Stimulated activated CD4-positive, alpha-beta T cell treated with anti-CD3 and anti-CD28 coated beads, Interleukin-12 subunit alpha, Interleukin-12 subunit beta, amount 100 ng/mL, for 24 hours (primary cell): ENCODE measurements around the gene RADIL.
"Not testable (repeated sequence)": the region's sequence is repeated elsewhere in the genome, so short reads cannot be mapped to it uniquely, and the experiment has no call there.

Experiments used
- DNase-seq, 2 experiments: peaks; one replicate each; pipeline ENCODE4 v3.0.0-alpha.2; 2020; ENCODE audit warnings: low read depth in 2 of 2

Gene RADIL

DNA sequence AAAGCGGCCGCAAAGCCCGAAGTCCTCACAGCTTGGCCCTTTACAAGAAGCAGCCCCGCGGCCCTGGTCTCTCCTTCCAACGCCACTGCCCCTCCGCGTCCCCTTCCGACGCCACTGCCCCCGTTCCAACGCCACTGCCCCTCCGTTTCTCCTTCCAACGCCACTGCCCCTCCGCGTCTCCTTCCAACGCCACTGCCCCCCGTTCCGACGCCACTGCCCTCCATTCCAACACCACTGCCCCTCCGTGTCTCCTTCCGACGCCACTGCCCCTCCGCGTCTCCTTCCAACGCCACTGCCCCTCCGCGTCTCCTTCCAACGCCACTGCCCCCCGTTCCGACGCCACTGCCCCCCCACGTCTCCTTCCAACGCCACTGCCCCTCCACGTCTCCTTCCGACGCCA is 75.0 kb downstream of the RADIL start:
- DNase-seq = no peak

DNA sequence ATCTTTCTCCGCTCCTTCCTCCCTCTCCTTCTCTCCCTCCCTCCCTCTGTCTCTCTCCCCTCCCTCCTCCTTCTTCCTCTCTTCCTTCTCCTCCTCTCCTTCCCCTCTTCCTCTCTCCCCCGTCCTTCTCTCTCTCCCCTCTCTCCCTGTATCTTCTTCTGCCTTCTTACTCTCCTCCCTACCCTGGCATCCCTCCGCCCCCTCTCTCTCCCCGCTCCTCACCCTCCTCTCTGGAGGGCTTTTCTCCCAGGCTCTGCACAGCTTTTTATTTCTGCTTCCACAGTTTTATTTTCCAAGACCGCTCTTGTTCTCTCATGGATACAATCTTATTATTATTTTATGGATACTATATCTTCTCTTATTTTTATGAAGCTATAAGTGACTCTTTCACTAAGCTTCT is 75.5 kb downstream of the RADIL start:
- no peak for DNase-seq

DNA sequence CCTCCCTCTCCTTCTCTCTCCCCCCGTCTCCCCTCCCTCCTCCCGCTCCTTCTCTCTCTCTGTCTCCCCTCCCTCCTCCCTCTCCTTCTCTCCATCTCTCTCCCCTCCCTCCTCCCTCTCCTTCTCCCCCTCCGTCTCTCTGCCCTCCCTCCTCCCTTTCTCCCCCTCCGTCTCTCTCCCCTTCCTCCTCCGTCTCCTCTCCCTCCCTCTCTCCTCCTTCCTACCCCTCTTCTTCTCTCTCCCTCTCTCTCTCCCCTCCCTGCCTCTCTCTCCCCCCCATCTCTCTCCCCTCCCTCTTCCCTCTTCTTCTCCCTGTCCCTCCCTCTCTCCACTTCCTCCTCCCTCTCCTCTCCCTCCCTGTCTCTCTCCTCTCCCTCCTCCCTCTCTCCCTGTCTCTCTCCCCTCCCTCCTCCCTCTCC is 75.9 kb downstream of the RADIL start:
- DNase-seq = no peak

DNA sequence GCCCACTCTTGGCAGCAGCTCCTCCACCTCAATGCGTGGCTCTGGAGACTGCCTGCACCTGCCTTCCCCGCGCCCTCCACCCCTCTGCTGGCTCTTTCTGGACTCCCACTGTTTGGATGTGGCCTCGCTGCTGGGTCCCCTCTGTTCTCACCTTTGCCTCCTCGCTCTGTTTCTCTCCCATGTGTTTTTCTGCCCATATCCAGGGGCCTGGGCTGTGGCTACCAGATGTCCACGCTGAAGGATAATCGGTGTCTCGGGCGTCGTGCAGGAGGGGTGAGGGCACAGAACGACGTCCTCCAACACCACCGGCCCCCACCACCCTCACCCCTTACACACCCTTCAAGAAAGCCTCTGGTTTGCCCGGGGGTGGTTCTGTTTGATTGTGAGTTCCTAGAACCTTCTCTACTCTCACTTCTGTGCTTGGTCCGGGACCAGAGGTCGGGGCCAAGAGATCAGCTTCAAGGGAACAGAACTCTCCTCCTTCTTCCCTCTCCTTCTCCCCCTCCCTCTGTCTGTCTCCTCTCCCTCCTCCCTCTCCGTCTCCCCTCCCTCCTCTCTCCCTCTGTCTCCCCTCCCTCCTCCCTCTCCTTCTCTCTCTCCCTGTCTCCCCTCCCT is 76.4 kb downstream of the RADIL start:
- no peak for DNase-seq

DNA sequence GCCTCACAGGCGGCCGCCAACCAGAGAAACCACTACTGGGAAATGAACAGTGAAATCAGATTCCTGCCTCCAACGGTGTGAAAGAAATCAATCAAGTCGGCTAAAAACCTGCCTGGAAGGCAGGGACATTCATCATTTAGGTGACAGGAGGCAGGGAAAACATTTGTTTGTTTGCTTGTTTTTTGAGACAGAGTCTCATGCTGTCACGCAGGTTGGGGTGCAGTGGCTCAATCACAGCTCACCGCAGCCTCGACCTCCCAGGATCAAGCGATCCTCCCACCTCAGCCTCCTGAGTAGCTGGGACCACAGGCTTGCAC is 77.6 kb downstream of the RADIL start:
- no peak for DNase-seq

DNA sequence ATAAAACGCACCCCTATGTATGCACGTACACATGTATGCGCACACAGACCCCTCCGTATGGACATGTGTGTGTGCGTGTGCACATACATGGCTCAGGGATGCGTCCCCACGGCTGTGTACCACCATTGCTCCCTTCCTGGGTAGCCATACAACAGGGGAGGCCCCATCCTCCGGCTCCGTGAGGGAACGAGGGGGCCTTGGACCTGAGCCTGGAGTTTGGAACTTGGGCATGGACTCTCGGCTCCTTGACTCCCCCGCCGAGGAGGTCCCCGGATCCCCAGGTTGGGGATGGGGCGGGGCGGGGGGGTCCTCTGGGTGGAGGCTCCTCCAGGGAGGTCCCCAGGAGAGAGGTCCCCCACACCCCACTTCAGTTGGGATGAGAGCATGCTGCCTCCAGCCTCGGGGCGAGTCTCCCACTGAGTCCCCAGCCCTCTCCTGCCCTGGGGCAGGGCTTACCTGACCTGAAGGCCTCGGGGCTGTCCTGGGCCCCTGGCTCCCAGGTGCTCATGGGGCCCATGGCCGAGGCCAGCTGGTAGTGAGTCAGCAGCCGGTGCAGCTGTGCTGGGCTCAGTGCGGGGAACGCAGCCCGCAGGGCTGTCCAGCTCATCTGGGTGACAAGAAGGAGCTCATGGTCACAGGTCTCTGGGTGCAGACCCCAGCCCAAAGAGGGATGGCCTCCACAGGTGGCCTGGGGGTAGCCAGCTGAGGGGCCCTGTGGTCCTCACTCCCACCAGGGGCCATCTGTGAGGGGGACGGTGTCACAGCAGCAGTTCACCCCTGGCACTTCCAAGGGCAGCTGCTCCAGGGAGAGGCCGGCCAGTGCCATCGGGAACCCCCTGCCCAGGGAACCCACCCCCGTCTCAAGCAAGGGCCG is 78.2 kb downstream of the RADIL start:
- DNase-seq = no peak

DNA sequence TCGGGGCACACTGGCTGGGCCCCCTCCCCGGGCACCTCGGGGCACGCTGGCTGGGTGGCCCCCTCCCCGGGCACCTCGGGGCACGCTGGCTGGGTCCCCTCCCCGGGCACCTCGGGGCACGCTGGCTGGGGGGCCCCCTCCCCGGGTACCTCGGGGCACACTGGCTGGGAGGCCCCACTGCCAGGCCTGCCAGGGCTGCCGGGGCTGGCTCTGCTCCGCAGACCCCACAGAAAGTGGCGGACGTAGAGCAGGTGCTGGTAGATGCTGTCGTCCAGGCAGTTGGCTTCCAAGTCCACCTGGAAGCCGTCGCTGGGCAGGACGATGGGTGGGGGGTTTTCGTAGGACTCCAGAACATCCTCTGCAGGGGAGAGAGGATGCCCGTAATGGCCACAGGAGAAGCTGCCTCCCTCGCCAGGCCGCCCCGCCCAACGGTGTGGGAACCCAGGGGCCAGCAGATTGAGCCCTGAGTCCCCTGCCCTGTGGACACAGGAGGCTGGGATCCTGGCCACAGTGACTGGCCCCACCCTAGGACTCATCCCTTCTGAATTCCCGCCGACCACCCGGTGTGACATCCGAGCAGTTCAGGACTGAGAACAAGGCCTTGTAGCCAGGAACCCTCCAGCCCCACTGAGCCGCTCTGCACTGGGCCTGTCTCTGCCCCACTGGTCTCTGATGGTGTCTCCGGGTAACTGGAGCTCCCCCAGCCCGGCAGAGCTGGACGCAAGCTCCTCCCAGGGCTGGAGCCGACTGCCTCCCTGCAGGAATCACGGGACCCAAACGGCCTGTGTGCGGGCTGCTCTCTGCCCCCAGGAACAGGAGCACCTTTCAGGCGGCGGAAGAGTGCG is 79.9 kb downstream of the RADIL start:
- no peak for DNase-seq

DNA sequence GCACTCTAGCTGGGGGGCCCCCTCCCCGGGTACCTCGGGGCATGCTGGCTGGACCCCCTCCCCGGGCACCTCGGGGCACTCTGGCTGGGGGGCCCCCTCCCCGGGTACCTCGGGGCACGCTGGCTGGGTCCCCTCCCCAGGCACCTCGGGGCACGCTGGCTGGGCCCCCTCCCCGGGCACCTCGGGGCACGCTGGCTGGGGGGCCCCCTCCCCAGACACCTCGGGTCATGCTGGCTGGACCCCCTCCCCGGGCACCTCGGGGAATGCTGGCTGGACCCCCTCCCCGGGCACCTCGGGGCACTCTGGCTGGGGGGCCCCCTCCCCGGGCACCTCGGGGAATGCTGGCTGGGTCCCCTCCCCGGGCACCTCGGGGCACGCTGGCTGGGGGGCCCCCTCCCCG is 80.9 kb downstream of the RADIL start:
- DNase-seq = not testable (repeated sequence)

DNA sequence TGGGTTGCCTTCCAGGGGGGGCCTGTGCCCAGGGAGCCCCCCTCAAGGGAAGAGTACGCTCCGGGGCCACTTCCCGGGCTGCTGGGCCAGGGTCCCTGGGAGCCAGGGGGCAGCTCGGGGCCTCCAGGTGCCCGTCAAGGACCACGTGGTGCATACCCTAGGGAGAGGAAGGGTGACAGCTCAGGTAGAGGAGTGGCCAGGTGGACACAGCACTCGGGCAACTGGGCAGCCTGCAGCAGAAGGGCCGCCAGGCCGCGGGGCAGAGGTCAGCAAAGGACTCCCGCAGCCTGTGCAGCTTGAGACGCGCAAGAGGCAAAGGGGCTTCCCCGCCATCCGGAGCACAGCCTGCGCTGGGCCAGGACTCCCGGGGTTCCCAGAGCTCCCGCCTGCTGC is 81.7 kb downstream of the RADIL start:
- no peak for DNase-seq

DNA sequence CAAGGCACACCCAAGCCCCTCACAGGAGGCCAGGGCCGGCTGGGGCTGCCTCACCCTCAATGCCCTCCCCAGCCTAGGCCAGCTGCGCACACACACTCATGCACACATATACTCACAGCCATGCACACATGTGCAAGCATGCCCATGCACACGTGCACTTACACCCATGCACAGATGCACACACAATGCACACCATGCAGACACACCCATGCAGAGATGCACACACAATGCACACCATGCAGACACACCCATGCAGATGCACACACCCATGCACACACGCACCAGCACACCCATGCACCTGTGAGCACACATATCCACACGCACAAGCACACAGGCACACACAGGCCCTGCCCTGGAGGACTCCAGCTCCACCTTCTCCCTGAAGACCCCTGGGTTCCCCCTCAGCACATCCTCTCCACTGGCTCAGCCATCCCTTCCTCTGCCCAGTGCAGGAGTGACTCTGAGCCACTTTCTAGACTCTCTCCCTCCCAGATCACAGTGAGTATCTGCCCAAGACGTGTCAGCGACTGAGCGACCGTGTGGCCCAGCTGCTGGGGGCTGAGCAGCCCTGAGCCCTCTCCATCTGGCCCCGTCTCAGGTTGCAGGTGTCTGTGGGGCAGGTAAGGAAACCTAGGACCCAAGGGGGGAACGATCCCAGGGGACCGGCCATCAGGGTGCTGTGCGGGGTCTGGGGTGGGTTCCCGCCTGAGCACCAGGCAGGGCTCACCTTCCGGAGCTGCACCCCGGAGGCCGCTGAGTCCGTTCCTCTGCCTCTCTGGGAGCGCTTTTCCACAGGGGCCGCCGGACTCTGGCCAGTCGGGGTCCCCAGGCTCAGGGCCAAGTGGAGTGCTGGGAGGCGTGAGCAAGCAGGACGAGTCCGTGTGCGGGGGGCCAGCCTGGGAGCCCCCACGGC is 82.3 kb downstream of the RADIL start:
- no peak for DNase-seq

DNA sequence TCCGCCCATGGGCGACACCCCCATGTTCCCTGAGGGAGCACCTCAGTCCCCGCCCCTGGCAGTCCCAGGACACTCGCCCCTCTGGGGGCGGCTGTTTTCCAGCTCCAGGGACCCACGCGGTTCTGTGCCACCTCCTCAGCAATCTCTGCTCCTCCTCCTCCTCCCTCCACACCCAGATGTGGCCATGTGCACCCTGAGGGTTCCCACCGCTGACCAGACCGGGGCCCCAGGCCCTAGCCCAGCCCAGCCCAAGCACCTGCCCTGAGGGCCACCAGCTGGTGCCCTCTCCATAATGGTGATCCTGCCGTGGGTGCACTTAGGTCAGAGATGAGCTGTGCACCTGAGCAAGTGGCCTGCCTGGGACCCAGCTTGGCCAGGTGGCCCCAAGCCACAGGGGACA is 83.0 kb downstream of the RADIL start:
- DNase-seq = no peak

DNA sequence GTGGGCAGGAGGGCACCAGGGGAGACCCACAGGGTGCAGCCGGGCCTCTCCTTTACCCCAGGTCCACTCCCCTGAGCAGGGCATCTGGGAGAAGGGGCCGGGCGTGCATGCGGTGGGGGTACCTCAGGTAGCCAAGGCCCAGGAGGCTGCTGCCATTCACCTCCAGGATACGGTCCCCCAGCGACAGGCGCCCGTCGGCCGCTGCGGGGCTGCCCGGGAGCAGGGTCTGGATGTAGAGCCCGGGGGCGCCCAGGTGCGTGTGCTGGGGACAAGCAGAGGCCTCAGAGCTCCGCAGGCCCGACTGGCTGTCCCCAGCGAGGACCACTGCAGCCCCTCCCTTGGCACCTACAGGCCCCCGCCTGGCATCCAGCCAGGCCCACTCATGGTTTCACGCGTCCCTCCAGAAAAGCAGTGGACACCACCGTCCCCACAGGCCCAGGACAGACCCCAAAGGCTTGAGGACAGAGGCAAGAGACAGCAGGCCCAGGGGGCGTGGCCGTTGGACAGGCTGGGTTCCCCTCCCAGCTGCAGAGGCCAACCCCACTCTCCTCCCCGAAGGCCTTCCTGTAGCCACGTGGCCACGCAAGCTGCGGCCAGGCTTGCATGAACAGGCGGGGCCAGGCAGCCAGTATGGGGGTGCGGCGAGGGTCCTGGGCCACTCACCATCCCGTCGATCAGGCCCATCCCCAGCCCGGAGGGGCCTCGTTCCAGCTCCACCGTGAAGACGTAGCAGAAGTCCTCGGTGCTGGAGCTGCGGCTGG is 83.8 kb downstream of the RADIL start:
- no peak for DNase-seq

DNA sequence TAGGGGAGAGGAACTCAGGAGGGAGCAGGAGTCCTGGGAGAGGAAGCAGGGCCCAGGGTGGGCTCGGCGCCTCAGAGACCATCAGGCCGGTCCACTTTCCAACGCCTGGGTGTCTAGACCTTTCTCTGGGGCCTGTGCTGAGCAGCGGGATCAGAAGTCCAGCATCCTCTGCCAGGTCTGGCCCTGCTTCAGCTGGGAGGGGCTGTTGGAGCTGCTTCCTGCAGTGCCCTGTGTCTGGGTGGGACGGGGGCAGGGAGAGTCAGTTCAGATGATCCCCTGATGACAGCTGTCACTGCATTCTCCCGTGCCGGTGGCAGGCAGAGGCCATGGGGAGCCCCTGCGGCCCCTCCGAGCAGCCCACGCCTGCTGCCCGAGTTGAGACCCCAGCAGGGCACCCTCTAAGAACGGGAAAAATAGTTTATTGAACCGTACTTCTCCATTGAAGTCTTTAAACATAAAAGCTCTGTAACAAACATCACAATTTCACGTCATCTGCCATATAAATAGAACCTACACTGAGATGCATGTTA is 84.7 kb downstream of the RADIL start:
- no peak for DNase-seq

DNA sequence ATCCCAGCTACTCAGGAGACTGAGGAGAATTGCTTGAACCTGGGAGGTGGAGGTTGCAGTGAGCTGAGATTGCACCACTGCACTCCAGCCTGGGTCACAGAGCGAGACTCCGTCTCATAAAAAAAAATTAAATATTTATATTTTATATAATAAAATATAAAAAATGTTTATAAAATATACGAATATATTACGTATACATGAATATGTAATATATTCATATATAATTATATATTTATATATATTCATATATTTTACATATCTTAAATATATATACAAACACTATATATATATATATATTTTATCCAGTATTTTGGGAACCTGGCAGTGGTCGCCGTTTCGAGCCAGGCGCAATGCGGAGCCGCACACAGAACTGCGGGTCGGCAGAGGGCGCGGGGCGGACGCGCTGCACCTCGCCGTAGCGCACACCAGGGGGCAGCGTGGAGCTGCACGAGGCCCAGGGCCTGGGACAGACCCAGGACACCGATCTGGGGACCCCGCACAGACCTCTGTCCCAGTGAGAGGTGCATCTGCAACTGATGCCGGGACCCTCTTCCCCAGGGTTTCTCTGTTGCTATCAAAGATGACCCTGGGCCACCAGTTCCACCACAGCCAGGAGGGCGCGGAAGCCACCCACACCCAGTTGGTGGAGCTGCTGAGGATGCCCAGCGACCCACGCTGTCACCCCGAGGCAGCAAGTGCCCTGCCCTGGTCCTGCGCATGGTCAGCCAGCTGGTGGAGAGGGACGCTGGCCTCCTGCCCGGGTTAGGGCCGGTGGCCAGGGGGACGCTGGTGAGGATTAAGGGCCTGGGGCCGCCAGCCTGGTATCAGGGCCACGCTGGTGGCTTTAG is 85.4 kb downstream of the RADIL start:
- peak; percentile 34 to 63 for DNase-seq

DNA sequence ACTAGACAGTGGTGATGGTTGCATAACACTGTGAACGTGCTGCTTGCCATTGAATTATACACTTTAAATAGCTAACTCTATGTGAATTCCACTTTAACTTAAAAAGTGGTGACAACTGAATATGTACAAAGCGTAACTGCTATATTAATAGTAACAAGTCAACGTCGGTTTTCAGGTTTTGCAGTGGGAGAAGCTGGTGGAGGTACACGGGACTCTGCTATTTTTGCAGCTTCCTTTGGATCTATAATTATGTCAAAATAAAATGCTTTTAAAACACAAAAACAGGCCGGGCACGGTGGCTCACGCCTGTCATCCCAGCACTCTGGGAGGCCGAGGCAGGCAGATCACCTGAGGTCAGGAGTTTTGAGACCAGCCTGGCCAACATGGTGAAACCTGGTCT is 87.1 kb downstream of the RADIL start:
- no peak for DNase-seq

DNA sequence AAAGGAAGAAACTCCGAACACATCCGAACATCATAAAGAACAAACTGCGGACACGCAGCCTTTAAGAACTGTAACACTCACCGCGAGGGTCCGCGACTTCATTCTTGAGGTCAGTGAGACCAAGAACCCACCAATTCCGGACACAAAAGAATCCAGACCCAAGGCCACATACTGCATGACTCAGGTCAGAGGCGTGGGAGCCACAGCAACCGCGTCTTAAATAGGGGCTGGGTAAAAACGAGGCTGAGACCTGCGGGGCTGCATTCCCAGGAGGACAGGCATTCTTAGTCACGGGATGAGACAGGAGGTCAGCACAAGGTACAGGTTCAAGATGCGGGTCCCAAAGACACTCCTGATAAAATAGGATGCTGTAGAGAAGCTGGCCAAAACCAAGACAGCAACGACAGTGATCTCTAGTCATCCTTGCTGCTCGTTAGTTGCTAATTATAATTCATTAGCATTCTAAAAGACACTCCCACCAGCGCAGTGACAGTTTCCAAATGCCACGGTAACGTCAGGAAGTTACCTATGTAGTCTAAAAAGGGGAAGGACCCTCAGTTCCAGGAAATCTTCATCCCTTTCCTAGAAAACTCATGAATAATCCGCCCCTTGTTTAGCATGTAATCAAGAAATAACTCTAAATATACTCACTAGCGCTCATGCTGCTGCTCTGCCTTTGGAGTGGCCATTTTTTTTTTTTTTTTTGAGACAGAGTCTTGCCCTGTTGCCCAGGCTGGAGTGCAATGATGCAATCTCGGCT is 88.7 kb downstream of the RADIL start:
- no peak for DNase-seq

DNA sequence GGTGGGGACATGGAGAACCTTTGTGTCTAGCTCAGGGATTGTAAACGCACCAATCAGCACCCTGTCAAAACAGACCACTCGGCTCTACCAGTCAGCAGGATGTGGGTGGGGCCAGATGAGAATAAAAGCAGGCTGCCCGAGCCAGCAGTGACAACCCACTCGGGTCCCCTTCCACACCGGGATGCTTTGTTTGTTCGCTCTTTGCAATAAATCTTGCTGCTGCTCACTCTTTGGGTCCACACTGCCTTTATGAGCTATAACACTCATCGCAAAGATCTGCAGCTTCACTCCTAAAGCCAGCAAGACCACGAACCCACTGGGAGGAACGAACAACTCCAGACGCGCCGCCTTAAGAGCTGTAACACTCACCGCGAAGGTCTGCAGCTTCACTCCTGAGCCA is 89.3 kb downstream of the RADIL start:
- DNase-seq = not testable (repeated sequence)

DNA sequence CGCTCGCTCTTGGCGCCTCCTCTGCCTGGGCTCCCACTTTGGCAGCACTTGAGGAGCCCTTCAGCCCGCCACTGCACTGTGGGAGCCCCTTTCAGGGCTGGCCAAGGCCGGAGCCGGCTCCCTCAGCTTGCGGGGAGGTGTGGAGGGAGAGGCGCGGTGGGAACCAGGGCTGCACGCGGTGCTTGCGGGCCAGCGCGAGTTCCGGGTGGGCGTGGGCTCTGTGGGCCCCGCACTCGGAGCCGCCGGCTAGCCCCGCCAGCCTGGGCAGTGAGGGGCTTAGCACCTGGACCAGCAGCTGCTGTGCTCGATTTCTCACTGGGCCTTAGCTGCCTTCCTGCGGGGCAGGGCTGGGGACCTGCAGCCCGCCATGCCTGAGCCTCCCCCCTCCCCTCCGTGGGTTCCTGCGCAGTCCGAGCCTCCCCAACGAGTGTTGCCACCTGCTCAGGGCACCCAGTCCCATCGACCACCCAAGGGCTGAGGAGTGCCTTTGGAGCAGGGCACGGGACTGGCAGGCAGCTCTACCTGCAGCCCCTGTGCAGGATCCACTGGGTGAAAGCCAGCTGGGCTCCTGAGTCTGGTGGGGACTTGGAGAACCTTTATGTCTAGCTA is 90.0 kb downstream of the RADIL start:
- DNase-seq = not testable (repeated sequence)
